GM12878 (cell line): Measurements from ENCODE around the gene UNC45A. TPM values are rescaled to one million over a fixed set of nuclear protein-coding genes. Genes with fewer than 3 reads are reported as not detected.

Source experiments
- ATAC-seq: fragments of 200-7000 bp; cut with Tn5 transposase; 3 replicates; pipeline ENCODE4 v1.9.1; 2020; ENCODE audit warnings: mild to moderate bottlenecking, moderate library complexity
- BruUV-seq: library from RNA; stranded (reverse); fragments of 400-500 nt; replicated peaks from 2 replicates; lab custom pipeline; 2021; lab: Mats Ljungman, UMichigan
- CTCF ChIA-PET: fragments of 300-600 bp; sonication (Branson Sonifier 250); formaldehyde crosslinking; extraction: SDS; loops from one replicate; lab custom pipeline; 2021; ENCODE audit warnings: inconsistent platforms; lab: Yijun Ruan, JAX
- POLR2A ChIA-PET: fragments of 350-600 bp; formaldehyde crosslinking; extraction: SDS; loops from one replicate; lab custom pipeline; 2021; ENCODE audit warnings: inconsistent platforms; lab: Charles Lee
- RAD21 ChIA-PET: fragments of 300-600 bp; sonication (Branson Sonifier 250); formaldehyde crosslinking; loops from one replicate; lab custom pipeline; 2023; ENCODE audit warnings: antibody characterized with exemption; ENCODE audit not compliant: unreplicated experiment; lab: Charles Lee
- SMC1A ChIA-PET: fragments of 300-600 bp; sonication (Branson Sonifier 250); formaldehyde crosslinking; loops from one replicate; lab custom pipeline; 2023; ENCODE audit not compliant: unreplicated experiment, uncharacterized antibody; lab: Charles Lee
- DNase-seq: peaks from one replicate; pipeline ENCODE4 v3.0.0-alpha.2; 2011; ENCODE audit warnings: low read depth, low spot score
- FAIRE-seq: peaks from 3 replicates; lab custom pipeline; 2011; peaks lifted over from hg19 to GRCh38; lab: Jason Lieb, UNC
- H2AFZ ChIP-seq: 2 replicates; pipeline ENCODE4 v1.6.0; 2011; ENCODE audit warnings: low read depth, low read length, control low read depth; ENCODE audit not compliant: control insufficient read depth
- H3K27ac ChIP-seq: 2 replicates; pipeline ENCODE4 v1.5.1; 2011; ENCODE audit warnings: control low read depth; ENCODE audit not compliant: control insufficient read depth, insufficient read depth
- H3K27me3 ChIP-seq, 2 experiments: replicated peaks in 1 of 2; 2 replicates each; pipeline versions ENCODE4 v1.6.0 to v1.6.1; 2011; ENCODE audit warnings: low read length in 1 of 2; ENCODE audit not compliant: control insufficient read depth in 2 of 2, insufficient read depth in 2 of 2
- H3K36me3 ChIP-seq, 2 experiments: 2 replicates each; pipeline ENCODE4 v1.5.1; 2011; ENCODE audit warnings: low read length in 1 of 2; ENCODE audit not compliant: control insufficient read depth in 2 of 2, insufficient read depth in 2 of 2
- H3K4me1 ChIP-seq: 2 replicates; pipeline ENCODE4 v1.6.1; 2011; ENCODE audit warnings: mild to moderate bottlenecking, low read length, moderate library complexity, mixed read lengths; ENCODE audit not compliant: control insufficient read depth, insufficient read depth
- H3K4me2 ChIP-seq: 2 replicates; pipeline ENCODE4 v1.6.0; 2011; ENCODE audit warnings: control low read depth; ENCODE audit not compliant: control insufficient read depth, insufficient read depth
- H3K4me3 ChIP-seq: fragments of 200-600 bp; sonication (generic); 2 replicates; pipeline ENCODE4 v1.5.1; 2016
- H3K79me2 ChIP-seq: 2 replicates; pipeline ENCODE4 v1.6.0; 2011; ENCODE audit warnings: low read length; ENCODE audit not compliant: control insufficient read depth, insufficient read depth
- H3K9ac ChIP-seq: 2 replicates; pipeline ENCODE4 v1.8.0; 2011; ENCODE audit warnings: low read length, control low read depth, mixed read lengths; ENCODE audit not compliant: control insufficient read depth, insufficient read depth
- H3K9me3 ChIP-seq: replicated peaks from 3 replicates; pipeline ENCODE4 v1.5.1; 2011; ENCODE audit warnings: mild to moderate bottlenecking, low read length; ENCODE audit not compliant: control insufficient read depth, insufficient read depth
- H4K20me1 ChIP-seq: 2 replicates; pipeline ENCODE4 v1.6.0; 2011; ENCODE audit not compliant: control insufficient read depth, insufficient read depth
- CEBPB ChIP-seq, 2 experiments: fragments of 150-350 bp in 1 of 2; IDR thresholded peaks; 2 replicates each; pipeline ENCODE4 v1.6.1; 2012 to 2014; ENCODE audit warnings: low read depth in 2 of 2, low read length in 2 of 2, borderline replicate concordance in 1 of 2, inconsistent platforms in 1 of 2
- CHD2 ChIP-seq: IDR thresholded peaks from 2 replicates; pipeline ENCODE4 v1.6.1; 2011; ENCODE audit warnings: low read depth, low read length, improper control_type of control experiment, borderline replicate concordance
- EED ChIP-seq: sonication (generic); IDR thresholded peaks from 2 replicates; pipeline ENCODE4 v1.6.1; 2016; ENCODE audit warnings: antibody characterized with exemption, low read depth
- ETV6 ChIP-seq, 2 experiments: fragments of 450-650 bp in 1 of 2; IDR thresholded peaks in 1 of 2; conservative IDR thresholded peaks in 1 of 2; 2 replicates each; pipeline ENCODE4 v1.6.1; 2014; ENCODE audit warnings: antibody characterized with exemption in 1 of 2, borderline replicate concordance in 1 of 2, low read depth in 1 of 2, mild to moderate bottlenecking in 1 of 2, moderate library complexity in 1 of 2
- IKZF1 ChIP-seq: fragments of 450-650 bp; conservative IDR thresholded peaks from 2 replicates; pipeline ENCODE4 v1.6.1; 2017; ENCODE audit warnings: antibody characterized with exemption, mild to moderate bottlenecking
- MEF2A ChIP-seq: IDR thresholded peaks from 2 replicates; pipeline ENCODE4 v1.6.1; 2011; ENCODE audit warnings: low read depth, mild to moderate bottlenecking, low read length, moderate library complexity; ENCODE audit not compliant: insufficient read depth
- MTA2 ChIP-seq: fragments of 450-650 bp; IDR thresholded peaks from 2 replicates; pipeline ENCODE4 v1.6.1; 2016; ENCODE audit warnings: low read depth, mild to moderate bottlenecking, moderate library complexity
- MXI1 ChIP-seq: fragments of 150-350 bp; IDR thresholded peaks from 2 replicates; pipeline ENCODE4 v1.6.1; 2011; ENCODE audit warnings: low read depth, mild to moderate bottlenecking, inconsistent platforms, low read length, improper control_type of control experiment
- MYB ChIP-seq: fragments of 150-350 bp; IDR thresholded peaks from 2 replicates; pipeline ENCODE4 v1.6.1; 2014; ENCODE audit warnings: mild to moderate bottlenecking, low read depth, low read length, borderline replicate concordance
- NFIC ChIP-seq: IDR thresholded peaks from 2 replicates; pipeline ENCODE4 v1.6.1; 2012; ENCODE audit warnings: low read depth, mild to moderate bottlenecking, inconsistent platforms, low read length, moderate library complexity
- SIN3A ChIP-seq: IDR thresholded peaks from 2 replicates; pipeline ENCODE4 v1.6.1; 2012; ENCODE audit warnings: low read depth, low read length, improper control_type of control experiment
- SMARCA5 ChIP-seq: fragments of 450-650 bp; IDR thresholded peaks from 2 replicates; pipeline ENCODE4 v1.6.1; 2017; ENCODE audit warnings: mild to moderate bottlenecking
- SRF ChIP-seq, 2 experiments: IDR thresholded peaks; 2 replicates each; pipeline ENCODE4 v1.6.1; 2011; ENCODE audit warnings: low read depth in 2 of 2, low read length in 2 of 2, mild to moderate bottlenecking in 1 of 2, moderate library complexity in 1 of 2
- TCF7 ChIP-seq: IDR thresholded peaks from 2 replicates; pipeline ENCODE4 v1.6.1; 2014; ENCODE audit warnings: antibody characterized with exemption, borderline replicate concordance
- ZNF217 ChIP-seq: fragments of 450-650 bp; IDR thresholded peaks from 2 replicates; pipeline ENCODE4 v1.6.1; 2017; ENCODE audit warnings: antibody characterized with exemption, mild to moderate bottlenecking
- ZNF24 ChIP-seq: fragments of 450-650 bp; IDR thresholded peaks from 2 replicates; pipeline ENCODE4 v1.6.1; 2017; ENCODE audit warnings: antibody characterized with exemption, mild to moderate bottlenecking
- ZZZ3 ChIP-seq: IDR thresholded peaks from 2 replicates; pipeline ENCODE4 v1.6.1; 2011; ENCODE audit warnings: low read depth; ENCODE audit not compliant: control insufficient read depth, insufficient read length
- WGBS: methylation state at CpG from one replicate; pipeline ENCODE4 v1.1.6; 2016; ENCODE audit warnings: low lambda C conversion rate; ENCODE audit not compliant: insufficient replicate concordance, insufficient coverage; ENCODE audit errors: missing lambda C conversion rate; 5-methylcytosine and 5-hydroxymethylcytosine counted together
- in situ Hi-C: fragments of 300-500 bp; cut with MboI; formaldehyde crosslinking; loops from 9 replicates; pipeline ENCODE4 v1.14.3; 2018; ENCODE audit warnings: mixed read lengths
- intact Hi-C: fragments of 100-400 bp; cut with micrococcal nuclease; formaldehyde crosslinking; loops from one replicate; pipeline ENCODE4 v1.14.2; 2022; ENCODE audit not compliant: unreplicated experiment
- polyA plus RNA-seq, 11 experiments: library from polyadenylated mRNA; depleted of rRNA in 4 of 11; unstranded in 6 of 11; stranded (reverse) in 5 of 11; fragments of >200 nt; fragmentation: Nextera tagmentation in 4 of 11; fragmentation: Illumina TruSeq in 1 of 11; extraction: Ambion mirVana in 4 of 11; extraction: Trizol in 1 of 11; gene quantifications; 1 replicate in 1 of 11; 2 replicates in 10 of 11; pipeline versions ENCODE4 v1.2.1 to v1.2.3, GENCODE V29; 2011 to 2016; ENCODE audit warnings: inconsistent platforms in 2 of 11, missing spikeins in 2 of 11, low read depth in 1 of 11
- total RNA-seq, 4 experiments: library from RNA; depleted of rRNA in 3 of 4; stranded (reverse); fragments of >200 nt in 3 of 4; fragmentation: Illumina TruSeq in 1 of 4; extraction: Trizol in 1 of 4; gene quantifications; 2 replicates each; pipeline versions ENCODE4 v1.2.1 to v1.2.3, GENCODE V29; 2013 to 2021
- TF ChIP-seq, protein P1 (sequence below): fragments of 150-350 bp; IDR thresholded peaks from 2 replicates; pipeline ENCODE4 v1.6.1; 2014; ENCODE audit warnings: mild to moderate bottlenecking, low read depth, low read length
- TF ChIP-seq, protein P2 (sequence below): fragments of 450-650 bp; IDR thresholded peaks from 2 replicates; pipeline ENCODE4 v1.6.1; 2017; ENCODE audit warnings: mild to moderate bottlenecking, moderate library complexity

The UNC45A gene
- total and polyA plus RNA-seq, 10 of the 15 experiments (the other 5 are each of a cell fraction or from before 2014, with no cell fraction given) = 10.3 to 57.8 (median 40.5) TPM

DNA sequence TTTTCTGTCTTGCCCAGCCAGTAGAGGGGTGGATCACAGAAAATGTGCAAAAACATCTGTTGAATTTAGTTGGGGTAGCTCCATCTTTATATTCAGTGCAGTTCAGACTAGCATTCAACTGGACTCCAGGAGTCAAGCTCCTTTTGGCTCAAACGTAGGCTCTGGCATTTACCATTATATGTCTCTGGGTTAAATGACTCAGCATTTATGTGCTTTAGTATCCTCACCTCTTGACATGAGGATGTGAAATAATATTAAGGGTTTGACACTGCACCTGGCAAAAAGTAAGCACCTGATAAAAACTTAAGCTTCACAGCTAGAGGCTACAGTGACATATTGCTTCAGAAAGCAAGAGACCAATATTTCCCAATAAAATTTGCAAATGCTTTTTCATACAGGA, 44.5 kb downstream of the UNC45A start:
- in situ Hi-C loops = loop anchor here (25.0 kb wide), 1 partner anchor 2008 kb away; no protein-coding TSS in a partner anchor
- no peak overlapping the region for H3K4me3 ChIP-seq
- H3K4me1 ChIP-seq = peaks cover 18% of the 10 kb centered on the region
- SMC1A ChIA-PET = interaction anchor here (0.6 to 3.0 kb wide), 5 partner anchors 10 to 80 kb away, joined by 3 to 7 read pairs (median 4); no protein-coding TSS in a partner anchor
- DNase-seq (no peak), ATAC-seq (no peak), FAIRE-seq (no peak)
- no peak overlapping the region; the same call in 1 of the 2 replicates for H3K27ac ChIP-seq
- no peak overlapping the region for H3K4me2 ChIP-seq
- POLR2A ChIA-PET = interaction anchor here (0.5 to 1.9 kb wide), 3 partner anchors 13 to 353 kb away, joined by 4 to 6 read pairs (median 4); no protein-coding TSS in a partner anchor
- no peak overlapping the region for H3K9ac ChIP-seq
- RAD21 ChIA-PET = no interaction called here
- H3K79me2 ChIP-seq = peaks cover 13% of the 10 kb centered on the region
- H3K36me3 ChIP-seq = peaks cover 29 to 46% of the 10 kb centered on the region in 2 experiments
- no peaks in the 10 kb centered on the region for H3K9me3 ChIP-seq
- TF ChIP-seq EED (no peak), SIN3A (no peak), SMARCA5 (no peak), ZZZ3 (no peak), IKZF1 (no peak), MEF2A (no peak), ZNF217 (no peak), NFIC (no peak), ZNF24 (no peak), TCF7 (no peak), MXI1 (no peak), MYB (no peak), ETV6 (conservative IDR thresholded peaks at IDR 0.05 in 1 of 2, IDR thresholded peaks at IDR 0.05 in 1 of 2; ENCODE audit: borderline replicate concordance in 1 of 2, low read depth in 1 of 2) (no peak), MTA2 (no peak), CHD2 (no peak), SRF (IDR thresholded peaks at IDR 0.05; ENCODE audit: low read depth in 2 of 2, low read length in 2 of 2) (no peak), CEBPB (IDR thresholded peaks at IDR 0.05; ENCODE audit: borderline replicate concordance in 1 of 2, low read depth in 2 of 2, low read length in 2 of 2) (no peak)
- TF ChIP-seq, protein P1, sequence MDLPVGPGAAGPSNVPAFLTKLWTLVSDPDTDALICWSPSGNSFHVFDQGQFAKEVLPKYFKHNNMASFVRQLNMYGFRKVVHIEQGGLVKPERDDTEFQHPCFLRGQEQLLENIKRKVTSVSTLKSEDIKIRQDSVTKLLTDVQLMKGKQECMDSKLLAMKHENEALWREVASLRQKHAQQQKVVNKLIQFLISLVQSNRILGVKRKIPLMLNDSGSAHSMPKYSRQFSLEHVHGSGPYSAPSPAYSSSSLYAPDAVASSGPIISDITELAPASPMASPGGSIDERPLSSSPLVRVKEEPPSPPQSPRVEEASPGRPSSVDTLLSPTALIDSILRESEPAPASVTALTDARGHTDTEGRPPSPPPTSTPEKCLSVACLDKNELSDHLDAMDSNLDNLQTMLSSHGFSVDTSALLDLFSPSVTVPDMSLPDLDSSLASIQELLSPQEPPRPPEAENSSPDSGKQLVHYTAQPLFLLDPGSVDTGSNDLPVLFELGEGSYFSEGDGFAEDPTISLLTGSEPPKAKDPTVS = no peak
- TF ChIP-seq, protein P2, sequence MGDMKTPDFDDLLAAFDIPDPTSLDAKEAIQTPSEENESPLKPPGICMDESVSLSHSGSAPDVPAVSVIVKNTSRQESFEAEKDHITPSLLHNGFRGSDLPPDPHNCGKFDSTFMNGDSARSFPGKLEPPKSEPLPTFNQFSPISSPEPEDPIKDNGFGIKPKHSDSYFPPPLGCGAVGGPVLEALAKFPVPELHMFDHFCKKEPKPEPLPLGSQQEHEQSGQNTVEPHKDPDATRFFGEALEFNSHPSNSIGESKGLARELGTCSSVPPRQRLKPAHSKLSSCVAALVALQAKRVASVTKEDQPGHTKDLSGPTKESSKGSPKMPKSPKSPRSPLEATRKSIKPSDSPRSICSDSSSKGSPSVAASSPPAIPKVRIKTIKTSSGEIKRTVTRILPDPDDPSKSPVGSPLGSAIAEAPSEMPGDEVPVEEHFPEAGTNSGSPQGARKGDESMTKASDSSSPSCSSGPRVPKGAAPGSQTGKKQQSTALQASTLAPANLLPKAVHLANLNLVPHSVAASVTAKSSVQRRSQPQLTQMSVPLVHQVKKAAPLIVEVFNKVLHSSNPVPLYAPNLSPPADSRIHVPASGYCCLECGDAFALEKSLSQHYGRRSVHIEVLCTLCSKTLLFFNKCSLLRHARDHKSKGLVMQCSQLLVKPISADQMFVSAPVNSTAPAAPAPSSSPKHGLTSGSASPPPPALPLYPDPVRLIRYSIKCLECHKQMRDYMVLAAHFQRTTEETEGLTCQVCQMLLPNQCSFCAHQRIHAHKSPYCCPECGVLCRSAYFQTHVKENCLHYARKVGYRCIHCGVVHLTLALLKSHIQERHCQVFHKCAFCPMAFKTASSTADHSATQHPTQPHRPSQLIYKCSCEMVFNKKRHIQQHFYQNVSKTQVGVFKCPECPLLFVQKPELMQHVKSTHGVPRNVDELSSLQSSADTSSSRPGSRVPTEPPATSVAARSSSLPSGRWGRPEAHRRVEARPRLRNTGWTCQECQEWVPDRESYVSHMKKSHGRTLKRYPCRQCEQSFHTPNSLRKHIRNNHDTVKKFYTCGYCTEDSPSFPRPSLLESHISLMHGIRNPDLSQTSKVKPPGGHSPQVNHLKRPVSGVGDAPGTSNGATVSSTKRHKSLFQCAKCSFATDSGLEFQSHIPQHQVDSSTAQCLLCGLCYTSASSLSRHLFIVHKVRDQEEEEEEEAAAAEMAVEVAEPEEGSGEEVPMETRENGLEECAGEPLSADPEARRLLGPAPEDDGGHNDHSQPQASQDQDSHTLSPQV = no peak
- TF ChIP-seq, all 136 proteins: peak for 0
- Histone ChIP-seq H2AFZ (no peak overlapping the region), H3K27me3 (no peaks in the 10 kb centered on the region), H4K20me1 (no peaks in the 10 kb centered on the region)
- intact Hi-C loops = no loop called here
- no TSS peak for BruUV-seq
- CTCF ChIA-PET = interaction anchor here (0.6 to 1.9 kb wide), 4 partner anchors 21 to 292 kb away, joined by 3 to 6 read pairs (median 4); no protein-coding TSS in a partner anchor
- 5% methylated on average over 1 of the region's 1 CpG for WGBS
